Trophoblast cell (in vitro differentiated cells and primary cell): ENCODE data around the gene TAX1BP3.

Experiments used
- DNase-seq, 2 donors: peaks; one replicate each; pipeline ENCODE4 v3.0.0-alpha.2; 2016
- H2AFZ ChIP-seq: 2 replicates; pipeline ENCODE4 v1.6.1; 2013; ENCODE audit warnings: low read length, moderate library complexity, mild to moderate bottlenecking; ENCODE audit not compliant: insufficient read depth, poor library complexity
- H2AK5ac ChIP-seq: 2 replicates; pipeline ENCODE4 v1.6.1; 2013; ENCODE audit warnings: mild to moderate bottlenecking, low read length
- H2BK120ac ChIP-seq: 2 replicates; pipeline ENCODE4 v1.6.1; 2013; ENCODE audit warnings: low read length, mild to moderate bottlenecking, moderate library complexity; ENCODE audit not compliant: insufficient read depth, poor library complexity
- H2BK12ac ChIP-seq: 2 replicates; pipeline ENCODE4 v1.6.1; 2013; ENCODE audit warnings: mild to moderate bottlenecking, low read length, moderate library complexity
- H2BK5ac ChIP-seq: 2 replicates; pipeline ENCODE4 v1.6.1; 2013; ENCODE audit warnings: low read length, low read depth, moderate library complexity, mild to moderate bottlenecking; ENCODE audit not compliant: poor library complexity
- H3K14ac ChIP-seq: 2 replicates; pipeline ENCODE4 v1.6.1; 2013; ENCODE audit warnings: mild to moderate bottlenecking, low read length
- H3K18ac ChIP-seq: 2 replicates; pipeline ENCODE4 v1.6.1; 2013; ENCODE audit warnings: mild to moderate bottlenecking, low read length
- H3K23ac ChIP-seq: 2 replicates; pipeline ENCODE4 v1.6.1; 2013; ENCODE audit warnings: low read length
- H3K27ac ChIP-seq: 2 replicates; pipeline ENCODE4 v1.5.1; 2013; ENCODE audit warnings: low read depth, mild to moderate bottlenecking, inconsistent platforms, low read length, moderate library complexity
- H3K27me3 ChIP-seq: 2 replicates; pipeline ENCODE4 v1.6.1; 2013; ENCODE audit warnings: inconsistent platforms, mild to moderate bottlenecking, low read length, moderate library complexity; ENCODE audit not compliant: insufficient read depth
- H3K36me3 ChIP-seq, 2 experiments: 1 replicate in 1 of 2; 2 replicates in 1 of 2; pipeline ENCODE4 v1.6.1; 2013; ENCODE audit warnings: low read length in 2 of 2, mild to moderate bottlenecking in 2 of 2, moderate library complexity in 1 of 2; ENCODE audit not compliant: insufficient read depth in 2 of 2, control insufficient read depth in 1 of 2
- H3K4ac ChIP-seq: 2 replicates; pipeline ENCODE4 v1.6.1; 2013; ENCODE audit warnings: low read depth, mild to moderate bottlenecking, low read length, moderate library complexity
- H3K4me1 ChIP-seq, 2 experiments: 1 replicate in 1 of 2; 2 replicates in 1 of 2; pipeline ENCODE4 v1.6.1; 2013; ENCODE audit warnings: low read length in 2 of 2, mild to moderate bottlenecking in 2 of 2, moderate library complexity in 1 of 2; ENCODE audit not compliant: insufficient read depth in 2 of 2, control insufficient read depth in 1 of 2
- H3K4me2 ChIP-seq: 2 replicates; pipeline ENCODE4 v1.6.1; 2013; ENCODE audit warnings: inconsistent platforms, mild to moderate bottlenecking, low read length, moderate library complexity
- H3K4me3 ChIP-seq: 2 replicates; pipeline ENCODE4 v1.5.1; 2013; ENCODE audit warnings: mild to moderate bottlenecking, low read depth, low read length, inconsistent platforms
- H3K79me1 ChIP-seq: one replicate; pipeline ENCODE4 v1.6.1; 2013; ENCODE audit warnings: low read length
- H3K79me2 ChIP-seq: 2 replicates; pipeline ENCODE4 v1.6.1; 2013; ENCODE audit warnings: low read length, mild to moderate bottlenecking; ENCODE audit not compliant: control insufficient read depth, insufficient read depth, poor library complexity
- H3K9ac ChIP-seq: 2 replicates; pipeline ENCODE4 v1.6.1; 2013; ENCODE audit warnings: mild to moderate bottlenecking, low read length
- H3K9me3 ChIP-seq: 2 replicates; pipeline ENCODE4 v1.6.1; 2013; ENCODE audit warnings: low read depth, mild to moderate bottlenecking, control low read depth, inconsistent platforms, low read length; ENCODE audit not compliant: insufficient read depth
- H4K12ac ChIP-seq: 2 replicates; pipeline ENCODE4 v1.6.1; 2013; ENCODE audit warnings: low read depth, mild to moderate bottlenecking, low read length, moderate library complexity
- H4K8ac ChIP-seq: 2 replicates; pipeline ENCODE4 v1.6.1; 2013; ENCODE audit warnings: low read depth, mild to moderate bottlenecking, low read length, moderate library complexity
- H4K91ac ChIP-seq: one replicate; pipeline ENCODE4 v1.6.1; 2013; ENCODE audit warnings: low read depth, mild to moderate bottlenecking, low read length, moderate library complexity
- WGBS: extraction: QIAGEN DNeasy Blood & Tissue Kit; methylation state at CpG from one replicate; pipeline ENCODE4 v1.1.7; 2013; ENCODE audit warnings: missing lambda C conversion rate; ENCODE audit not compliant: insufficient read length, insufficient coverage; ENCODE audit errors: extremely low coverage; 5-methylcytosine and 5-hydroxymethylcytosine counted together

The TAX1BP3 gene

DNA sequence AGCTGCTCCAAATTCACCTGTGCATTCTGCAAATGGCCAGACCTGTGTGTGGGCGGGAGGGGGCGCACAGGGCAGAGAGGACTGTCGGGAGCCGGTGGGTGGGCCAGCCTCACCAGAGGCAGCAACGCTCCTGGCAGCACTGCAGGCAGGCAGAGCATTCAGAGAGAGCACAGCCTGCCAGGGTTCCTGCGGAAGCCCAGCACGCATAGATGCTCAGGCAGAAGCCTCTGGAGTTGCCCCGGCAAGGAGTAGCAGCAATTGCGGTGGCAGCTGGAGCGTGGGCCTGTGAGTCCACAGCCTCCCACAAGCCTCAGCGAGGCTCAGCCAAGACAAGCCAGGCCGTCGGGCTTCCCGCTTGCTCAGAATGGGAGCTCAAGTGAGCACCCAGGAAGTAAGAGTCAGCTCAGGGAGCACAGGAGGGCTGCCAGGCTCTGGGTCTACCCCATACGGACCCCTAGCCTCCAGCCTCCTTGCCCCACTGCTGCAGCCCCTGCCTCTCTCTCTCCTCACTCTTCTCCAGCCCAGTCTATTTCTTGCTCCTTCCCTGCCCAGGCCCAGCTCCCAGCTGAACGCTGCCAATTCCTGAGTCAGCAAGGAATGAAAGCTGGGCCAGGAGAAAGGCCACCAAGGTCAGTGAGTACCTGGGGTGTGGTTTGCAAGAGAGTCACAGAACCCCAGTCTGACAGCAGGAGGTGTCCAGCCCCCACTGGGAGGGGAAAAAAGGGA, 9.9 kb upstream of the TAX1BP3 start:
- Histone ChIP-seq H4K12ac (no peak overlapping the region), H3K9ac (no peak overlapping the region), H3K36me3 (no peaks in the 10 kb centered on the region), H2AFZ (no peak overlapping the region), H2BK5ac (no peak overlapping the region), H3K4me1 (peaks cover 6% of the 10 kb centered on the region in 2 experiments), H2AK5ac (no peak overlapping the region), H3K14ac (no peak overlapping the region), H3K23ac (no peak overlapping the region), H3K9me3 (no peaks in the 10 kb centered on the region), H2BK12ac (no peak overlapping the region), H2BK120ac (no peak overlapping the region), H3K79me1 (no peaks in the 10 kb centered on the region), H3K27me3 (no peaks in the 10 kb centered on the region), H3K79me2 (no peaks in the 10 kb centered on the region), H3K18ac (no peak overlapping the region), H4K91ac (no peak overlapping the region), H3K4me3 (no peak overlapping the region), H3K27ac (no peak overlapping the region), H4K8ac (no peak overlapping the region), H3K4me2 (no peak overlapping the region), H3K4ac (no peak overlapping the region)
- WGBS = no CpG with 5 or more reads among the region's 16 CpGs
- DNase-seq = no peak

DNA sequence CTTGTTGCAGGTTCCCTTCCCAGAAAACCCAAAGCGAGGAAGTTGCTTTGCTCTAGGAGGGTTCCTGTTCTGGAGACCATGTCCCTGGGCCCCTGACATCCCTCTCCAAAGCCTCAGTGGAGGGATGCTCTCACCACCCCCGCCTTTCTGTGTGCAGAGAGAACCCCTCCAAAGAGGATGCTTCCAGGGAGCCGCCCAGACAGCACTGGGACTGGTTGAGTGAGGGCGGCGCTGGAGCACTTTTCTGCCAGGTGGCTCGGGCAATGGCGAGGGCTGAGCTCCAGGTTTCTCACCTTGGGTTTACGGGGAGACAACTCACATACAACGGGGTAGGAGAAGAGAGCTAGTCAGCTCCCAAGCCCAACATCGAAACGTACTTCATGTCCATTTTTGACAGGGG, 7.5 kb upstream of the TAX1BP3 start:
- Histone ChIP-seq H3K27ac (no peak overlapping the region), H2BK120ac (no peak overlapping the region), H3K79me2 (no peaks in the 10 kb centered on the region), H4K91ac (no peak overlapping the region), H3K18ac (no peak overlapping the region), H3K4me2 (no peak overlapping the region), H4K12ac (no peak overlapping the region), H3K23ac (no peak overlapping the region), H3K9me3 (no peaks in the 10 kb centered on the region), H2BK12ac (no peak overlapping the region), H3K4me1 (peaks cover 6% of the 10 kb centered on the region in 2 experiments), H2AK5ac (no peak overlapping the region), H3K4me3 (no peak overlapping the region), H2BK5ac (no peak overlapping the region), H3K4ac (no peak overlapping the region), H3K9ac (no peak overlapping the region), H3K36me3 (no peaks in the 10 kb centered on the region), H4K8ac (no peak overlapping the region), H2AFZ (no peak overlapping the region), H3K14ac (no peak overlapping the region), H3K27me3 (no peaks in the 10 kb centered on the region), H3K79me1 (no peaks in the 10 kb centered on the region)
- DNase-seq = no peak
- no CpG with 5 or more reads among the region's 11 CpGs for WGBS

DNA sequence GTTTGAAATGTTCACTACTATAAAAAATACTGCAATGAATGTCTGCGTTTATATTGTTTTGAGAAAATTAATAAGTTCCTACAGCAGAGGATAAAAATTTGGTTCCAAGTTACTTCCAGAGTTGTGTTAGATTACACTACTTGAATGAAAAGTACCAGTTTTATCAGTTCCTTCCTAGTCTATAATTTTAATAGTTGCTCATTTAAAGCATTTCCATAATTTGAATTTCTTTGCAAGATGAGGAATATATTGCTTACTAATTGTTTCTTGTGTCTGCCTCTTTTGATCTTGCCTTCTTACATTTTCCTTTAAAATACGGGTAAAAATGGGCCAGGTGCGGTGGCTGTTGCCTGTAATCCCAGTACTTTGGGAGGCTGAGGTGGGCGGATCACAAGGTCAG, 4.2 kb upstream of the TAX1BP3 start:
- no peak overlapping the region for H3K4me2 ChIP-seq
- WGBS = no CpG with 5 or more reads among the region's 4 CpGs

DNA sequence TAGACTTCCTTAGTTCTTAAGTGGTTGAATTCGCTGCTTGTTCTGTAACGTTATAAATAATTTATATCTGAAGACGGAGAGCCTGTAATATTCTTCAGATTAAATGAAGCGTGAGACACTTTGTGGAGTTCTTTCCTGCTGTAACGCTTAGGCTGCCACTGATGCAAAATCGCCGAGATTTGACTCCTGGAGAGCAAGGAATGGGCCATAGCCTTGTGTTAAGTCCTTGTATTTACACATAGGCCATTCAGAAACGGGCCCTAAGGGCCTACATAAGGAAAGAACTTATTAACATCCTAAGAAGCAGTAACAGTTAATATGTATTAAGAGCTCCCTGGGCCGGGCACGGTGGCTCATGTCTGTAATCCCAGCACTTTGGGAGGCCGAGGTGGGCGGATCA, 1.2 kb upstream of the TAX1BP3 start:
- Histone ChIP-seq H3K4me3 (no peak overlapping the region), H3K9ac (no peak overlapping the region), H3K79me2 (peaks cover 23% of the 10 kb centered on the region), H2BK5ac (no peak overlapping the region), H4K12ac (no peak overlapping the region), H2BK12ac (no peak overlapping the region), H3K27me3 (no peaks in the 10 kb centered on the region), H3K27ac (no peak overlapping the region), H3K4me2 (peak overlapping the region; percentile 76), H3K14ac (no peak overlapping the region), H4K91ac (no peak overlapping the region), H2AK5ac (no peak overlapping the region), H3K79me1 (peaks cover 15% of the 10 kb centered on the region), H3K4ac (peak overlapping the region; percentile 92), H3K9me3 (no peaks in the 10 kb centered on the region), H2BK120ac (no peak overlapping the region), H3K4me1 (peaks cover 11 to 18% of the 10 kb centered on the region in 2 experiments), H3K18ac (no peak overlapping the region), H4K8ac (no peak overlapping the region), H3K36me3 (peaks cover 15 to 17% of the 10 kb centered on the region in 2 experiments), H2AFZ (no peak overlapping the region), H3K23ac (no peak overlapping the region)
- no peak for DNase-seq
- WGBS = no CpG with 5 or more reads among the region's 12 CpGs

More for the DNA sequence above, 4.2 kb upstream of the TAX1BP3 start:
- no peaks in the 10 kb centered on the region for H3K36me3 ChIP-seq
- H2BK120ac ChIP-seq = no peak overlapping the region
- H4K91ac ChIP-seq = no peak overlapping the region
- no peak overlapping the region for H3K4ac ChIP-seq
- H2AK5ac ChIP-seq = no peak overlapping the region
- no peak overlapping the region for H3K18ac ChIP-seq
- no peaks in the 10 kb centered on the region for H3K9me3 ChIP-seq
- no peak overlapping the region for H4K12ac ChIP-seq
- no peak overlapping the region for H2BK12ac ChIP-seq
- H4K8ac ChIP-seq = no peak overlapping the region
- no peak overlapping the region for H3K23ac ChIP-seq
- H3K9ac ChIP-seq = no peak overlapping the region
- H3K27ac ChIP-seq = no peak overlapping the region
- H3K27me3 ChIP-seq = no peaks in the 10 kb centered on the region
- no peak for DNase-seq
- no peak overlapping the region for H2BK5ac ChIP-seq
- H3K4me3 ChIP-seq = no peak overlapping the region
- H2AFZ ChIP-seq = no peak overlapping the region
- peaks cover 6% of the 10 kb centered on the region in 2 experiments for H3K4me1 ChIP-seq
- H3K79me2 ChIP-seq = peaks cover 12% of the 10 kb centered on the region
- H3K14ac ChIP-seq = no peak overlapping the region
- H3K79me1 ChIP-seq = peaks cover 11% of the 10 kb centered on the region
